GM21390 (cell line): ENCODE measurements around the gene WIPF2.
A peak's percentile ranks its signal among the peaks of the same experiment; 100 is the strongest.

Experiments used
- ATAC-seq: cut with Tn5 transposase; IDR thresholded peaks from one replicate; pipeline ENCODE4 v1.9.1; 2021; ENCODE audit not compliant: unreplicated experiment

Gene WIPF2, protein sequence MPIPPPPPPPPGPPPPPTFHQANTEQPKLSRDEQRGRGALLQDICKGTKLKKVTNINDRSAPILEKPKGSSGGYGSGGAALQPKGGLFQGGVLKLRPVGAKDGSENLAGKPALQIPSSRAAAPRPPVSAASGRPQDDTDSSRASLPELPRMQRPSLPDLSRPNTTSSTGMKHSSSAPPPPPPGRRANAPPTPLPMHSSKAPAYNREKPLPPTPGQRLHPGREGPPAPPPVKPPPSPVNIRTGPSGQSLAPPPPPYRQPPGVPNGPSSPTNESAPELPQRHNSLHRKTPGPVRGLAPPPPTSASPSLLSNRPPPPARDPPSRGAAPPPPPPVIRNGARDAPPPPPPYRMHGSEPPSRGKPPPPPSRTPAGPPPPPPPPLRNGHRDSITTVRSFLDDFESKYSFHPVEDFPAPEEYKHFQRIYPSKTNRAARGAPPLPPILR

DNA sequence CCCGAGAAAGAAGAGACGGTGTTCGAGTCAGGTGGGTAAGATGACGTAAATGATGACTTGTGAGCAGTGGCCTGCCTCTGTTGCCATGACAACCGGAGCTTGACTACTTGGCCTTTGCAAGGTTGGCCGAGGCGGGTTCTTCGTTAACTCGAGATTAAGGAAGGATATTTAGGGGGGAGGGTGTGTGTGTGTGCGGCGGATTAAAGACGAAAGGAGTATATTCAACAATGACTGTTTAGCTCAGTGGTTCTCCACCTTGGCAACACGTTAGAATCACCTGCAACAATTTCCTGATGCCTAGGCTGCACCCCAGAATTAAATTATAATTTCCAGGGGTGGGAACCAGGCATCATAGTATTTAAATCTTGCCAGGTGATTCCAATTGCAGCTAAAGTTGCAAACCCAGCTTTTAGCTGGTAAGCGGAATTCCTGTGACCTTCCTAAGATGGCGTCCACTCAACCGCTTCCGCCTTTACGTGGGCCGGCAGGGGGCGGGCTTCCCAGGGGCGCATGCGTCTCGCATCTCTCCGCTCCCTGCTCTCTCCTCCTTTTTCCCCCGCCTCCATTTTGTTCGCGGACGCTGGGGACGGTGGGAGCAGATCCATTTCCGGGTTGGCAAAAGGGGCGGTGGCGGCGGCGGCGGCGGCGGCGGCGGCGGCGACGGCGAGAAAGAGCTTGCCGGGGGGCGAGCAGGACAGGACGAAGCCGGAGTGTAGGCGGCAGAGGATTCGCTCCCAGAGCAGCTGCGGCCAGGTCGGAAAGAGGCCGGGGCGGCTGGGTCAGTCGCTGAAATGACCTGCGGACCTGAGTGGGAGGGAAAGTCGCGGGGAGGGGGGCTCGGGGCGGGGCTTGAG lies at the start of gene WIPF2:
TSS of gene WIPF2 (plus strand) at position 565 of the 854 bp plus-strand sequence. CDS start 37,156 bp downstream, outside the sequence.
- peak; percentile 80 for ATAC-seq

DNA sequence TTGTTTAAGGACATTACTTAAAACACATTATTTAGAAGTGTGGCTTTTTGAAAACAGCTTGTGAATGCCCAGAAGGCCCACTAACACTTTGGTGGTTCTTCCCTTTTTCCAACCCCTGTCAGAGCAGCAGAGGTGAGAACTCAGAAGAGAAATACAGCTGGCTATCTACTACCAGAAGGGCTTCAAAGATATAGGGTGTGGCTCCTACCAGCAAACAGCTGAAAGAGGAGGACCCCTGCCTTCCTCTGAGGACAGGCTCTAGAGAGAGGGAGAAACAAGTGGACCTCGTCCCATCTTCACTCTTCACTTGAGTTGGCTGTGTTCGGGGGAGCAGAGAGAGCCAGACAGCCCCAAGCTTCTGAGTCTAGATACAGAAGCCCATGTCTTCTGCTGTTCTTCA lies 48.8 kb upstream of the WIPF2 start:
- no peak for ATAC-seq

DNA sequence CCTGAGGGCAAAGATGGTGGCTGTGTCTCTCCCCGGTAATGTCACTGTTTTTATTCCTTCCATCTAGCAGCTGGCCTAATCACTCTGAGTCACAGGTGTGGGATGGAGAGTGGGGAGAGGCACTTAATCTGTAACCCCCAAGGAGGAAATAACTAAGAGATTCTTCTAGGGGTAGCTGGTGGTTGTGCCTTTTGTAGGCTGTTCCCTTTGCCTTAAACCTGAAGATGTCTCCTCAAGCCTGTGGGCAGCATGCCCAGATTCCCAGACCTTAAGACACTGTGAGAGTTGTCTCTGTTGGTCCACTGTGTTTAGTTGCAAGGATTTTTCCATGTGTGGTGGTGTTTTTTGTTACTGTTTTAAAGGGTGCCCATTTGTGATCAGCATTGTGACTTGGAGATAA lies 47.4 kb upstream of the WIPF2 start:
- ATAC-seq, result no peak

DNA sequence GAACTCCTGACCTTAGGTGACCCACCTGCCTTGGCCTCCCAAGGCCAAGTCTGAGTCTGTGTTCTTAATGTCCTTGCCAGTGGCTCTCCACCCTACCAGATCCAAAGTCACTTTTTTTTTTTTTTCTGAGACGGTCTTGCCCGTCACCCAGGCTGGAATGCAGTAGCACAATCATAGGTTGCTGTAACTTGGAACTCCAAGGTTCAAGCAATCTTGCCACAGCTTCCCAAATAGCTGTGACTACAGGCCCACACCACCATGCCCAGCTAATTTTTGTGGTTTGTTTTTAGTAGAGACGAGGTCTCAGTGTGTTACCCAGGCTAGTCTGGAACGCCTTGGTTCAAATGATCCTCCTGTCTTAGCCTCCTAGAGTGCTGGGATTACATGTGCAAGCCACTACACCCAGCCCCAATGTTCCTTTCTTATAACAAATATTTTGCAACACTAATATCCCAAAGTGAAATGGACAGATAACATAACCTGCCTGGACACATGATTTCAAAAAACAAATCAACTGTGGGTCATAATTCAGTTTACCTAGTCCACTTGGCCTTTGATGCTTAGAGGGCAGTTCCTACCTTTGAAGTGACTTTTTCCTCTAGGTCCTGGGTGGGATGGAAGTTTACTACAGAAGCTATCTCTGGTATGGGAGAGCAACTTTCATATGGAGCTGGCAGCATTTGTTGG lies 45.9 kb upstream of the WIPF2 start:
- no peak for ATAC-seq

DNA sequence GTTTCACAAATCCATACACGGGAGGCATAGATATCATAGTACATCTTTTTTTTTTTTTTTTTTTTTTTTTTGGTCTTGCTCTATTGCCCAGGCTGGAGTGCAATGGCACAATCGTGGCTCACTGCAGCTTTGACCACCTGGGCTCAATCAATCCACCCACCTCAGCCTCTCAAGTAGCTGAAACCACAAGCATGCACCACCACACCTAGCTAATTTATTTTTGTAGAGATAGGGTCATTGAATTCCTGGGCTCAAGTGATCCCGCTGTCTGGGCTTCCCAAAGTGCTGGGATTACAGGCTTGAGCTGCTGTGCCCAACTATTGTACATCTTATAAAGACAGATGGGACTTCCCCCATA lies 45.3 kb upstream of the WIPF2 start:
- no peak for ATAC-seq

DNA sequence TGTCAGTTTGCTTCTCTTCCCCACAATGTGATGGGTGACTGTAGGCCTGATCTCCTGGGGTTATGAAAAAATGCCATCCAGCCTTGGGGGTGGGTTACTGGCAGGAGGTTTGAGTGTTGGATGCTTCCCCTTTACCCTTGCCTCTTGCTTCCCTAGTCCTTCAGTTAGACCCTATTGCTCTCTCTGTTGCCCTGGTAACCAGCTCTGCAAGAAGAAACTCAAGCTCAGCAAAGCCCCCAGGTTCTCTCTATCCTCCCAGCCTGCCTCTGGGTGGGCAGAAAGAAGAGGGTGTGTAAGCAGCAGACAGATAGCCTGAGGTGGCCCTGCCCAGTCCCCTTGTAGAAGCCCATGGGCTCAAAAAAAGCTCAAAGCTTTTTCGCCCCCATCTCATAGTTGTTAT lies 44.6 kb upstream of the WIPF2 start:
- no peak for ATAC-seq

DNA sequence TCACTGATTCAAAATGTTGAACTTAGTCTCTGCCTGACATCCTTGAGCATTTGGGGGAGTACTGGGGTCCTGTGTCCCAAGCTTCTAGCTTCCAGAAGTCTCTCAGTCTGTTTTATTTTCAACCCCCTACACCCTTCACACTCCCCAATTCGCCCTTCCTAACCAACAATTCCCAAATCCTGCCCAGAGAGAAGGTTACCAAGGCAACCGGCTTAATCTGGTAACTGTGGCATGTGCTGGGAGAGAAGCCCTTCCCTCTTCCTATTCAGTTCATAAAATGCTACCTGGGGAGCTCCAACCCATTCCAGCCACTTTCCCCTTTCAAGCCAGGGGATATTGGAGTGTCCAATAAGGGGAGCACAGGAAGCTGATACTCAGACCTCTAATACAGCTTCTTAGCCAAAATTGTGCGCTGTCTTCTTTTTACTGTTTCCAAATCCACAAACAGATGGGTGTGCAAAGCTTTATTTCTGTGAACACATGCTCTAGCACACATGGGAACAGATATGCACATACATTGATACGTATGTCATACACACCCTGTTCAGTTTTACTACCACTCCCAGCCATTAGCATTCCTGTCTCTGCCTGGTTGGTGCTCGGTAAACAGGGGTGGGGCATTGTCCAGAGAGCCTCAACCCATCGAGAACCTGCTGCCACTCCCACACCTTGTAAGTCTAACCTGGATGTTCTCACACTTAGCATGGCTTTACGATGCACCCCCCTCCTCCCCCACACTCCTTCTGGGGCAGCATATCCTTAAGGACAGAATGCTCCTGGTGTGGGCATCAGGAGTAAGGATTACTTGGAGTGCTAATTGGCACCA lies 43.0 kb upstream of the WIPF2 start:
- ATAC-seq, result no peak

DNA sequence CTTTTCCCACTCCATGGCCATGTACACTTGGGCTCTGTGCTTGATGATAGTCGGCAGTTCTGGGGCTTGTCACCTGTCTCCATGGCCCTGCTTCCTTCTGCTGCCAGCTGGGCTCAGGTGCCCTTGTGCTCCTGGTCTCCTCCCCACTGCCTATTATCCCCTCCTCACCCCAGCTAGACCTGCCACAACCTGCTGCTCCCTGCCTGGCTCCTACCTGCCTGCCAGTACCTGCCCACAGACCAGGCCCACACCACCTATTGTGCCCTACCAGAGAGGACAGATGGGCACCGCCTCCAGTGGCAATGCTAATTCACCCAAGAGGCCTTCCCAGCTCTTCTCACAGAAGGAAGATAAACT lies 42.4 kb upstream of the WIPF2 start:
- ATAC-seq, result no peak

DNA sequence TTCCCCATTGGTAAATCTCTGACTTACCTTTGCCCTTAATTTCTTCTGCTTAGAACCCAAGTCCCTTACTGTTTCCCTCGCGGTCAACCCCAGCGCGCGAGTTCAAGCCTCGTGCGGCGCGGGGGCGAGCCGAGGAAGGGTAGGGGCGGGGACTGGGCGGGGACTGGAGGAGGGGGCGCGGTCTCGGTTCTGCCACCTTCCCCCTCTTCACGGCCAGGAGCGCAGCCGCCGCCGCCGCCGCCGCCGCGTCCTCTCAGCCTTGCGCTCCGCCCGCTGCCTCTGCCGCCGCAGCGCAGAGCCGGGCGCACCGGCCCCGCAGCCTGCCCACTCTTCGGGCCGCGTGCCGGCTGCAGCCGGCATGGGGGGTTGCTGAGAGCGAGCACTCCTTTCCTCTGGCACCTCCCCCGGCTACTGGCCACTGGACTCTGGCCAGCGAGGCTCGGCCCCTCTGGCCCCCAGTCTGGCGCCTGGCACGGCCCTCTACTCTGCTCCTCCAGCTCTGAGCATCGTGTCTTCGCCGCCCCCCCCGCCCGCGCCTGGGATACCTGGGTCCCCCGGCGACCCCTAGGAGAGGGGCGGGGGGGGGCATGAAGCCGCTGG lies 41.7 kb upstream of the WIPF2 start, which contains the start of gene RAPGEFL1:
TSS of gene RAPGEFL1 (plus strand) at position 196 of the 600 bp plus-strand sequence. CDS start at position 588, 392 bp downstream.
- no peak for ATAC-seq

DNA sequence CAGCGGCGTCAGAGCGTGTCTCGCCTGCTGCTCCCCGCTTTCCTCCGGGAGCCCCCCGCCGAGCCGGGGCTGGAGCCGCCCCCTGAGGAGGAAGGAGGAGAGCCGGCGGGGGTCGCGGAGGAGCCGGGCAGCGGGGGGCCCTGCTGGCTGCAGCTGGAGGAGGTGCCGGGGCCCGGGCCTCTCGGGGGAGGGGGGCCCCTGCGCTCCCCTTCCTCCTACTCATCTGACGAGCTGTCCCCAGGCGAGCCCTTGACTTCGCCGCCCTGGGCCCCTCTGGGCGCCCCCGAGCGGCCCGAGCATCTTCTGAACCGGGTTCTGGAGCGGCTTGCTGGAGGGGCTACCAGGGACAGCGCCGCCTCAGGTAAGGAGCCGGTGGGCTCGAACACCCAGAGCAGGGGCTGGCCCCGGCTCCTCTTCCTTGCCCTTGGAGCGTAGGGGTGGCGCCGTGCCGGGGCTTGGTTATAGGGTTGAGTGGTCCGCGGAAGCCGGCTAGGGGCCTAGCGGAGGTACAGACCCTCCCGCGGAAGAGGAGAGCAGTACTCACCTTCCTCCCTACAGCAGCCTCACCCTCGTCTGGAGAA lies 41.0 kb upstream of the WIPF2 start:
- no peak for ATAC-seq

DNA sequence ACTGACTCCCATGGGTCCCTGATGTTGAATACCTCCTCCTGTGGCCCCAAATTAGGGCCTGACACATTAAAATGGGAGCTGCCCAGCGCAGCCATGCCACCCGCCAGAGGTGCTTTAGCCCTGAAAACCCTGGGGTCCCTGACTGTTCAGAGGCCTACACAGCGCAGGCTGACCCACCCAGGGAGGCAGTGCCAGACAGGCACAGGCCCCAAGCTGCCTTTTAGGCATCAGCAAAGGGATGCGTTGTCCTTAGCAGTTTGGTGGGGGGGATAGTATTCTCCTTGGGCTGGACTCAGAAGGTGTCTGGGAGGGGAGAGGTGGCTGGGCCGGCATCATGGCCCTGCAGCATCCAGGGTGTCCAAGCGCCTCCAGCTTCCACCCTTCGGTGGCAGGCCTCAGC lies 40.4 kb upstream of the WIPF2 start:
- ATAC-seq, result no peak

DNA sequence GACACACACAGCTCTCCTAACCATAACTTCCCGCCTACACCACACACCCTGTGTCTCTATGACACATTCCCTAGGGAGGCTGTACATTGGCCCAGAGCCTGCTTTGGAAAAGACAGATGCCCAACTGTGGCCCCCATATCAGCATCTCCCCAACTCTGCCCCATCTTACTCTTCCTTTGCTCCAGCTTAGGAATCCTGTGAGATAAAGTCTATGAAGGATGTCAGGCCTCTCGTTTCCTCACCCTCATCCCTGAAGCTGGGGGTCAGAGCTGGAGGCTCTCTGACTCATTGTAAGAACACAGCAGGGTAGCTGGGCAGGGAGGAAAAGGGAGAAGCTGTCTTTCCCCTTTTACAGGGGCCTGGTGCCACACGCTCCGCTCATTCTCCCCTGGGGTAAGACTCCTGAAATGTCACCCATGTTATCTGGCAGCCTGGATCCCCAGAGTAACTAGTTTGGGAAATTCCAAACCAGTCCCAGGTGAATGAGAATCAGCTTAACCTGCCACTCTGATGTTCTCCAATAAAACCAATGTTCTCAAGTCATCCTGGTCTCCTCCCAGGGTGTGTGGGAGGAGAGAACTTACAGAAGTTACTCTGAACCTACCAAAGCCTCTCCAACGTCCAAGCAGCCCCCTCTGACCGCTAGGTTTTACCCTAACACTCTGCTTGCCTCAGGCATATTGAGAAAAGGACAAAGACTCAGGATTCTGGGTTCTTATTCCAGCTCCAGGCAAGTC lies 39.0 kb upstream of the WIPF2 start:
- no peak for ATAC-seq

DNA sequence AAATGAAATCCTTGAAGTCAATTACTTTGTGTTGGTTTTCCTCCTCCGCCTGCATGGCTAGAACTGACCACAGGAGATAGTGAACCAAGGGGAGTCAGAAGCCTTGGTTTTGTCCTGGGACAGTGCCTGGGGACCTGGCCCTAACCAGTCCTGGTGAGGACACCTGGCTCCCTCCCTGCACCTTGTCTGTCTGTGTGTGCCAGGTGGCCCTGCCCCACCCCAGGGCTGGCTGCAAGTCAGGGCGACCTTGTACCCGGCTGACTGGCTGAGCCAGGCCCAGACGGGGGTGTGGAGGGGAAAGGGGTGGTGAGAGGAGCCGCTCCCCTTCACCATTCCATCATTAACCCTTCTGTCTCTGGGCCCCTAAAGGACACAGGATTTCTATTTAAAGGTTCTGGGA lies 38.4 kb upstream of the WIPF2 start:
- no peak for ATAC-seq

DNA sequence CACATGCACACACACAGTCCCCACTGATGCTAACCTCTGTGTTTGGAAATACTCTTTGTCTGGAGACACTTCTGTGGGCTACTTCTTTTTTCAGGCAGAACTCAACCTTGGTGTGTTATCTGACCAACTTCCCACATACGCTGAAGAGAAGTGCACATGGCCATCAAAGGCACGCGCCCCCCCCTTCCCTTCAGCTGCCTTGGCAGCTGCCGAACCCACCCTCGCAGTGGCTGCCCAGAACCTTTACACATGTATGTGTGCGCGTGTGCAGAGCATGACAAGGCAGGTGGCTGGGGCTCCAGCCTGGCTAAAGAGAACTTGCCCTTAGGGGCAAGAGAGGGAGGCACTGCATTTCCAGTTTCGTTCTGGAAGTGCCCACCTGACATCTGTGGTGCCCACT lies 37.9 kb upstream of the WIPF2 start:
- ATAC-seq, result no peak

DNA sequence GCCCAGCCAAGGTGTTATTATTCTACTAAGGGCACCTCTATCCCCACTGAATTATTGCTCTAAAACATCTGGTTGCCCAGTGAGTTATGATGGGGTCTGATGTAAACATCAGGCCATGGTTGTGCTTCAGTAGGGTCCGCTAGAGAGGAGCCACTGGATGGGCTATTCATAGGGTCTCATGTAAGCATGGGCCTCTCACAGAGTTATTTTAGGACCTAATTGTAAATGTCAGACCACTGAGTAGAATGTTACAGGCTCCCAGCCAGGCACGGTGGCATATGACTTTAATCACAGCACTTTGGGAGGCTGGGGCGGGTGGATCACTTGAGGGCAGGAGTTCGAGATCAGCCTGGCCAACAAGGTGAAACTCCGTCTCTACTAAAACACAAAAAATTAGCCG lies 36.5 kb upstream of the WIPF2 start:
- ATAC-seq, result no peak

DNA sequence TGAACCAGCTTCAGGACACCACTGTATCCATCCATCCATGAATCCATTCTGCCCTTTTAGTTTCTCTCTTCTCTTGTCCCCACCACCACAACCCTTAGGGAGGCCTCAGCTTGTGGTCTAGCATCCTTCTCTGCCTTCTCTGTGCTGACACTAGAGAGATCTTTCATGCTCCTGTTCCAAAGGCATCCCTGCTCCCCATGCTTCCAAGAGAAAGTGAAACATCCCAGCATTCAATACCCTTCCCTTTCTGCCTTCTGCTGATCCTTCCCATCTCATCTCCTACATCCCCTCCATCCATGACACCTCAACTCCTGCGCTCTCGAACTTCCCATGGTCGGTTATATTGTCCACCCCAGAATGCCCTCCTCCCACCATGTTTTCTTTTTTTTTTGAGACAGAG lies 31.9 kb upstream of the WIPF2 start:
- ATAC-seq, result no peak

DNA sequence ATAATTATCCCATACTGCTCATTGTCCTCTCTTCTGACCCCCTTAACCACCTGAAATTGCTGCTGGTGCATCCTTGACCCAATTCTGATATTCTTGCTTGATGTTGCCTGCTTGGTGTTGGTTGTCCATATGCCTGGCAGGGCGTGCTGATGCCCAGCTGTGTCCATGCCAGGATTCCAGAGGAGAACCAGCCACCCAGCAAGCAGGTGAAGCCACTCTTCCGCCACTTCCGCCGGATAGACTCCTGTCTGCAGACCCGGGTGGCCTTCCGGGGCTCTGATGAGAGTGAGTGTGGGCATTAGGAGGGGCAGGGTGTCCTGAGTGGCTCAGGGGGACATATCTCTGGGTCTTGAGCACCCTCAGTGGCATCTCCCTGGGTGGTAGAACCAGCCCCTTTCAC lies 30.4 kb upstream of the WIPF2 start:
- no peak for ATAC-seq

DNA sequence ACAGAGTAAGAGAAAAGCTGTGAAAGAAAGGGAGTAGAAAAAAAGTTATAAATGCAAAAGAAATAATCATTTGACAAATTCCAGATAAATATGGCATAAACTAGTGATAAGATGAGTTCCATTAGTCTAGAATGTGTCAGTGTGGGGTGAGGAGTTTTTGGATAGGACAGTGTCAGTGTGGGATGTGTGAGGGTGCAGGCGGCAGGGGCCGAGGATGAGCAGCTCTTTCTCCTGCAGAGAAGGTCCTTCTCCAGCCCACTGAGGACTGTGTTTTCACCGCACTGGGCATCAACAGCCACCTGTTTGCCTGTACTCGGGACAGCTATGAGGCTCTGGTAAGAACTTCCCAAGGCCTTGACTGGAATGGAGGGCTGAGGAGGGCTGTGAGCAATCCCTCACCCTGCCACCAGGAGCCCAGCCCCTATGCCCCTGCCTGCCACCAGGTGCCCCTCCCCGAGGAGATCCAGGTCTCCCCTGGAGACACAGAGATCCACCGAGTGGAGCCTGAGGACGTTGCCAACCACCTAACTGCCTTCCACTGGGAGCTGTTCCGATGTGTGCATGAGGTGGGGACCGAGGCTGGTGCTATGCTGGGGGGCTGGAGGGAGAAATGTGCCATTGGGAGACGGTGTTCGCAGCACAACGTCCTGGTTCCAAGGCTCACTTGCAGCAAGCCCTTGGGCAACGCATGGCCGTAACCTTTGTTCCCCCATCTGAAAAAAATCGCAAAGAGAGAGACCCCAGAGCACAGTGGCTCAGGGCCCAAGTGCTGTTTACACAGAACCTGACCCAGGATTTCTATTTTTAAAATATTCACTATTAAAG lies 28.7 kb upstream of the WIPF2 start:
- no peak for ATAC-seq
